Adrenal gland (tissue), 12 donors: ENCODE data around the gene KLHDC10. TPM values are rescaled to one million over a fixed set of nuclear protein-coding genes. Genes with fewer than 3 reads are reported as not detected.

Experiments
- DNase-seq, 7 donors: peaks; one replicate each; pipeline ENCODE4 v3.0.0-alpha.2; 2019 to 2020
- H3K27ac ChIP-seq, 5 donors: fragments of 200-600 bp; sonication (generic) in 4 of 5; 1 replicate in 3 of 5; 2 replicates in 2 of 5; pipeline versions ENCODE4 v1.5.1 to v1.8.0; 2016 to 2020; ENCODE audit warnings: mild to moderate bottlenecking in 1 of 5
- H3K27me3 ChIP-seq: fragments of 200-600 bp; 2 replicates; pipeline ENCODE4 v1.8.0; 2021
- H3K36me3 ChIP-seq, 2 donors: fragments of 200-600 bp; replicated peaks in 1 of 2; 1 replicate in 1 of 2; 2 replicates in 1 of 2; pipeline versions ENCODE4 v1.5.1 to v1.8.0; 2018 to 2022
- H3K4me1 ChIP-seq, 2 donors: fragments of 200-600 bp; replicated peaks in 1 of 2; 1 replicate in 1 of 2; 2 replicates in 1 of 2; pipeline versions ENCODE4 v1.5.1 to v1.8.0; 2018 to 2021
- H3K4me3 ChIP-seq, 4 donors: fragments of 200-600 bp; sonication (generic) in 3 of 4; one replicate each; pipeline ENCODE4 v1.5.1; 2016 to 2018
- H3K9me3 ChIP-seq, 3 donors: fragments of 200-600 bp; sonication (generic) in 1 of 3; replicated peaks in 1 of 3; 1 replicate in 2 of 3; 2 replicates in 1 of 3; pipeline versions ENCODE4 v1.5.1 to v1.8.0; 2016 to 2021
- POLR2A ChIP-seq, 2 donors: fragments of 450-650 bp; IDR thresholded peaks; one replicate each; pipeline ENCODE4 v1.6.1; 2017; ENCODE audit warnings: antibody characterized with exemption in 2 of 2, mild to moderate bottlenecking in 2 of 2, moderate library complexity in 1 of 2
- WGBS, 4 donors: extraction: QIAGEN DNeasy Blood & Tissue Kit in 2 of 4; methylation state at CpG; one replicate each; pipeline versions ENCODE4 v1.1.5 to v1.1.7; 2013 to 2017; 5-methylcytosine and 5-hydroxymethylcytosine counted together
- intact Hi-C, 2 donors: fragments of 100-400 bp; cut with DNase I; formaldehyde crosslinking; loops; one replicate each; pipeline versions ENCODE4 v1.14.1 to v1.15.0; 2022 to 2023
- polyA plus RNA-seq, 3 donors: library from polyadenylated mRNA; stranded (reverse); fragments of 200-250 nt in 2 of 3; fragments of 350-450 nt in 1 of 3; fragmentation: Illumina TruSeq in 1 of 3; extraction: RNeasy Lipid Tissue Mini Kit (QIAGEN cat#74804) in 1 of 3; gene quantifications; one replicate each; pipeline ENCODE4 v1.2.3, GENCODE V29; 2013 to 2014
- total RNA-seq, 9 donors: library from RNA; depleted of rRNA in 4 of 9; stranded (reverse); fragments of >200 nt in 4 of 9; fragments of 120-200 nt in 1 of 9; fragmentation: NEBNext Ultra II Directional in 1 of 9; extraction: Animal tissue kit (Norgen Biotek cat#: 25700) in 1 of 9; gene quantifications; one replicate each; pipeline versions ENCODE4 v1.1.0 to v1.2.4, GENCODE V29; 2013 to 2023
- TF ChIP-seq, protein P1 (sequence below), 6 experiments: fragments of 450-650 bp in 4 of 6; fragments of 200-600 bp in 2 of 6; sonication (generic) in 1 of 6; IDR thresholded peaks; 1 replicate in 5 of 6; 2 replicates in 1 of 6; pipeline versions ENCODE4 v1.5.1 to v1.8.0; 2016 to 2021; ENCODE audit warnings: antibody characterized with exemption in 6 of 6, mild to moderate bottlenecking in 2 of 6, moderate library complexity in 1 of 6
- donor health status: healthy with polysubstance abuse.
- donor health status: Bipolar disorder and iron deficiency.
- donor health status: DM: yes; HTN: yes; CAD: no.
- donor health status: DM: no; HTN: no; CAD: no.
- donor health status: DM: no; HTN: no; CAD: no.
- donor health status: DM: yes; HTN: yes; CAD: no.

KLHDC10 gene
- total and polyA plus RNA-seq, 12 donors = 13.4 to 57.2 (median 33.4) TPM

DNA sequence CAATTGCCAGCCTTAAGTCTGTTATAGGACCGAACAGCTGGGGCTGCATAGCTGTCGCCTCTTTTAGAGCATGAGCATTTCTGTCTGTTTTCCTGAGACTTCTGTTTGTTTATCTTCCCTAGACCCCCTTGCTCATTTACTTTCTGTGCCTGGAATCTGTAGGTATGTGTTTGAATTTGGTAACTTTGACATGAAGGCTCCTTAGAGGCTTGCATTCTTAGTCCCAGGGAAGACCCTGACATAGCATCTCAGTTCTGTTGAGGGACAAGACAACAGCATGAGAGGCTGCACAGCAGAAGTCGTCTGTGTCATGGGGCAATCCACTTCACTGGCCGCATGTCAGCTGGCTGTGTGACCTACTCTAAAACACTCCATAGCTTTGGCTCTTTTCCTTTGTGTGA lies 58.7 kb downstream of the KLHDC10 start:
- Histone ChIP-seq H3K4me1 (peaks cover 9 to 13% of the 10 kb centered on the region in 2 donors), H3K27ac (no peak overlapping the region), H3K9me3 (no peaks in the 10 kb centered on the region), H3K36me3 (peaks cover 0 to 70% of the 10 kb centered on the region in 2 donors), H3K27me3 (no peaks in the 10 kb centered on the region), H3K4me3 (no peak overlapping the region)
- TF ChIP-seq POLR2A (IDR thresholded peaks at IDR 0.05) = no peak
- TF ChIP-seq, protein P1, sequence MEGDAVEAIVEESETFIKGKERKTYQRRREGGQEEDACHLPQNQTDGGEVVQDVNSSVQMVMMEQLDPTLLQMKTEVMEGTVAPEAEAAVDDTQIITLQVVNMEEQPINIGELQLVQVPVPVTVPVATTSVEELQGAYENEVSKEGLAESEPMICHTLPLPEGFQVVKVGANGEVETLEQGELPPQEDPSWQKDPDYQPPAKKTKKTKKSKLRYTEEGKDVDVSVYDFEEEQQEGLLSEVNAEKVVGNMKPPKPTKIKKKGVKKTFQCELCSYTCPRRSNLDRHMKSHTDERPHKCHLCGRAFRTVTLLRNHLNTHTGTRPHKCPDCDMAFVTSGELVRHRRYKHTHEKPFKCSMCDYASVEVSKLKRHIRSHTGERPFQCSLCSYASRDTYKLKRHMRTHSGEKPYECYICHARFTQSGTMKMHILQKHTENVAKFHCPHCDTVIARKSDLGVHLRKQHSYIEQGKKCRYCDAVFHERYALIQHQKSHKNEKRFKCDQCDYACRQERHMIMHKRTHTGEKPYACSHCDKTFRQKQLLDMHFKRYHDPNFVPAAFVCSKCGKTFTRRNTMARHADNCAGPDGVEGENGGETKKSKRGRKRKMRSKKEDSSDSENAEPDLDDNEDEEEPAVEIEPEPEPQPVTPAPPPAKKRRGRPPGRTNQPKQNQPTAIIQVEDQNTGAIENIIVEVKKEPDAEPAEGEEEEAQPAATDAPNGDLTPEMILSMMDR (IDR thresholded peaks at IDR 0.05) = no peak
- WGBS, 4 donors = 83 to 95% (median 84%) methylated on average over 4 of the region's 4 CpGs
- intact Hi-C loops = no loop called here
- no peak for DNase-seq

DNA sequence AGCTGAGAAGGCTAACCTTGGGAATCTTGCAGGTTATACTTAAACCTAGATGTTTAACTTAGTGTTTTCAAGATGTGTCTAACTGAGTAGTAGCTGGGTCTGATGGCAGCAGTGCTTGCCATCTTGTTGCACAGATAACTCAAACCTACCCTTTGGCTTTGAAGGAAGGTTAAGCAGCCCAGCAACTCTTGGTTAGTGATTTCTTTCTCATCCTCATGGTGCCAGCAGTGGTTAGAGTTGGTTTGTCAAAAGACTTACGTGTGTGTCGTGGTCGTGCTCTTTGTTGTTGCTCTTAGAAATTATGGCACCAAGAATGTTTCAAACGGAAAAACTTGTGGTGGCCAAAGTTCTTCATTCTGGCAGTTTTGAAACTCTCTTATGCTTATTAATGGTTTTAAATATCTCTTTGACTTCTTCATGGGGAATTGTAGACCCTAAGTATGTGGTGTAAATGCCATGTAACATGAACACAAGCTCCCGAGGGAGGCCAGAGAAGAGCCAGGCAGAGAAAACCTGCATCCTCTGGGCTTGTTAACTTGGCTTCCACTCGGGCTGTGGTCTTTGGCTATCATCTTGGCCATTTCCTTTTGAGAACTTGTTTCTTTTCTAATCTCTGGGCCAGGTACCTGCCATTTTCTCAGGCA lies 61.0 kb downstream of the KLHDC10 start:
- Histone ChIP-seq H3K4me3 (no peak overlapping the region), H3K27me3 (no peaks in the 10 kb centered on the region), H3K36me3 (peaks cover 0 to 47% of the 10 kb centered on the region in 2 donors), H3K27ac (no peak overlapping the region), H3K9me3 (no peaks in the 10 kb centered on the region), H3K4me1 (peaks cover 9 to 13% of the 10 kb centered on the region in 2 donors)
- TF ChIP-seq, protein P1 (IDR thresholded peaks at IDR 0.05) = no peak
- no peak for TF ChIP-seq POLR2A (IDR thresholded peaks at IDR 0.05)
- intact Hi-C loops = no loop called here
- no peak for DNase-seq
- WGBS, 4 donors = 96 to 99% (median 96%) methylated on average over 6 of the region's 6 CpGs

DNA sequence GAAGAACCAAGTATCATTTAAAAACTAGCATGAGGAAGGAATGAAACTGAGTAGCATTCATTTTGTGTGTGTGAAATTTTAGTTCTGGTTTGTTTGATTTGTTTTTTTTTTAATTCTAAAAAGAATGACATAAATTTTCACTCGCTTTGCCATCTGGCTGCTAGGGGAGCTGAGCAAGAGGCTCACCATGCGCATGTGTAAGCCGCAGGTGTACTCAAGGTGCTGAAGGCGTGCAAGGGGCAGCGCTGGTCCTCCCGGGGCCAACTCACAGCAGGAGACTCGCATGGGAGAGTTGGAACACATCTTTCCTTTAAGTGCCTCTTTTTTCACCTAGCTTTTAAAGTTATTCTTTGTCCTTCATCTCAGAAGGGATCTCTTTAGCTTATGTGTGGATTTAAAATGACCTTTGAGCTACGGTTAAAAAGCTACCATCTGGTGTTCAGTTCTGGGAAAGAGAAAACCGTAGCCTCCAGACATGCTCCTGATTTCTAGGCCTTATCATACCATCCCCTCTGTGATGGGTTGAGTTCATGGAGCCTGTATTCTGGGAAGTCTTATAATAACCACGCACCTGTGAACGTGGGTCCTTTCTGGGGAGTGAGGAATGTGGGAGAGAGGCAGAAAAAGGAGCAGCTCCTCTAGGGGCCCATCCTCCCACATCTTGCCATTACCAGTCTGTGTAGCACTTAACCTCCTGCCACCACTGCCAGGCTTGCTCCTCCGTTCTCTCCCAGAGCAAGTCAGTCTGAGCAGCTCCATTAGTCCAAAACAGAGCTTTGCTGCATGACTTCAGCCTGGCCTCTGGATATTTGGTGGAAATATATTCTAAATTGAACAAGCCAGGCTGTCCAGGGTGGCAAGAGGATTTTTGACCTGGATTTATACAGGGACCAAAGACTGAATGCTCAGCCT lies 61.9 kb downstream of the KLHDC10 start:
- Histone ChIP-seq H3K36me3 (peaks cover 0 to 40% of the 10 kb centered on the region in 2 donors), H3K27ac (no peak overlapping the region), H3K9me3 (no peaks in the 10 kb centered on the region), H3K4me1 (peaks cover 6 to 13% of the 10 kb centered on the region in 2 donors), H3K27me3 (no peaks in the 10 kb centered on the region), H3K4me3 (no peak overlapping the region)
- intact Hi-C loops = no loop called here
- TF ChIP-seq POLR2A (IDR thresholded peaks at IDR 0.05) = no peak
- TF ChIP-seq, protein P1 (IDR thresholded peaks at IDR 0.05) = no peak
- 94 to 95% (median 95%) methylated on average over 11 to 12 of the region's 12 CpGs for WGBS, 4 donors
- no peak for DNase-seq

- Histone ChIP-seq H3K4me1 (peaks cover 0 to 4% of the 10 kb centered on the region in 2 donors), H3K36me3 (peaks cover 0 to 35% of the 10 kb centered on the region in 2 donors), H3K27me3 (no peaks in the 10 kb centered on the region), H3K27ac (no peak overlapping the region), H3K4me3 (no peak overlapping the region), H3K9me3 (no peaks in the 10 kb centered on the region)
- WGBS, 4 donors = 93 to 97% (median 95%) methylated on average over 7 of the region's 7 CpGs
- intact Hi-C loops = no loop called here
- DNase-seq = no peak
- no peak for TF ChIP-seq POLR2A (IDR thresholded peaks at IDR 0.05)
- TF ChIP-seq, protein P1 (IDR thresholded peaks at IDR 0.05) = no peak
Measured at GRCh38 chr7:130133029-130133782, 62.9 kb downstream of the KLHDC10 start.
